ENCODE measurements around the gene PRKCA. TPM values are rescaled to one million over a fixed set of nuclear protein-coding genes. Genes with fewer than 3 reads are reported as not detected.
A peak's percentile ranks its signal among the peaks of the same experiment; 100 is the strongest.

PRKCA gene
- total and polyA plus RNA-seq, 2 of the 13 experiments (the other 11 are each of a cell fraction or from before 2014, with no cell fraction given), result 18.5 to 21.5 TPM

DNA sequence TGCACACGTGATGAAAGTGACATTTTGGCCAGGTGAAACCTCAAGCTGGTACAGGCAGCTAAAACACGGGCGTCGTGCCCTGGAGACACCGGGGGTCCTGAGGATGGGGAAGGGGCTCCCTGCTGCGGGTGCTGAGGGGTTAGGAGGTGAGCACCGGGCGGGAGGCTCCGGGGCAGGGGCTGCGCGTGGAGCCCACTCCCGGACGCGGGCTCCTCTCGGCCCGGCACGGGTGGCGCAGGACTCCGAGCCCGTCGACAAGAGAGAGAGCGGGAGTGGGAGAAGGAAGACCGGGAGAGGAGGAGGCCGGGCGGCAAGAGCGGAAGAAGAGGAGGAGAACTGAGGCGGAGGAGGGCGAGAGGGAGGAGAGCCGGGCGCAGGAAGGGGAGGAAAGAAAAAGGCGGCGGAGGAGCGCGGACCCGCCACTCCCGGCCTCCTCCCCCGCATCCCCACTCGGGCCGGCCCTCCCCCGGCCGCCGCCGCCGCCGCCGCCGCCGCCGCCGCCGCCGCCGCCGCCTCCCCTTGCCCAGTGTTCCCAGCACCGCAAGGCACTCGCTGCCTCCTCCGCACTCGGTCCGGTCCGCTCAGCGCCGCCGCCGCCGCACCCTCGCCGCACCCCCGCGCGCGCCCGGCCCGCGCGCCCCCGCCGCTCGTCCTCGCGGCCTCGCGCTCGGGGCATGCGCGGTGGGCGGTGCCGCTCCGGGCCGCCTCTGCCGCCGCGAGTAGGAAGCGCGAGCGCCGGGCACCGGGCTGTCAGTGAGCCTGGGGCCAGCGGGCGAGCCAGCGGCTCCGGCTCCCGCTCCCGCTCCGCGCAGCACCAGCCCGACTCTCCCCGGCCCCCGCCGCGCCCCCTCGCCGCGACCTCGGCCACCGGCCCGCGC, at the start of gene PRKCA (continued):
- TF ChIP-seq, protein P1, sequence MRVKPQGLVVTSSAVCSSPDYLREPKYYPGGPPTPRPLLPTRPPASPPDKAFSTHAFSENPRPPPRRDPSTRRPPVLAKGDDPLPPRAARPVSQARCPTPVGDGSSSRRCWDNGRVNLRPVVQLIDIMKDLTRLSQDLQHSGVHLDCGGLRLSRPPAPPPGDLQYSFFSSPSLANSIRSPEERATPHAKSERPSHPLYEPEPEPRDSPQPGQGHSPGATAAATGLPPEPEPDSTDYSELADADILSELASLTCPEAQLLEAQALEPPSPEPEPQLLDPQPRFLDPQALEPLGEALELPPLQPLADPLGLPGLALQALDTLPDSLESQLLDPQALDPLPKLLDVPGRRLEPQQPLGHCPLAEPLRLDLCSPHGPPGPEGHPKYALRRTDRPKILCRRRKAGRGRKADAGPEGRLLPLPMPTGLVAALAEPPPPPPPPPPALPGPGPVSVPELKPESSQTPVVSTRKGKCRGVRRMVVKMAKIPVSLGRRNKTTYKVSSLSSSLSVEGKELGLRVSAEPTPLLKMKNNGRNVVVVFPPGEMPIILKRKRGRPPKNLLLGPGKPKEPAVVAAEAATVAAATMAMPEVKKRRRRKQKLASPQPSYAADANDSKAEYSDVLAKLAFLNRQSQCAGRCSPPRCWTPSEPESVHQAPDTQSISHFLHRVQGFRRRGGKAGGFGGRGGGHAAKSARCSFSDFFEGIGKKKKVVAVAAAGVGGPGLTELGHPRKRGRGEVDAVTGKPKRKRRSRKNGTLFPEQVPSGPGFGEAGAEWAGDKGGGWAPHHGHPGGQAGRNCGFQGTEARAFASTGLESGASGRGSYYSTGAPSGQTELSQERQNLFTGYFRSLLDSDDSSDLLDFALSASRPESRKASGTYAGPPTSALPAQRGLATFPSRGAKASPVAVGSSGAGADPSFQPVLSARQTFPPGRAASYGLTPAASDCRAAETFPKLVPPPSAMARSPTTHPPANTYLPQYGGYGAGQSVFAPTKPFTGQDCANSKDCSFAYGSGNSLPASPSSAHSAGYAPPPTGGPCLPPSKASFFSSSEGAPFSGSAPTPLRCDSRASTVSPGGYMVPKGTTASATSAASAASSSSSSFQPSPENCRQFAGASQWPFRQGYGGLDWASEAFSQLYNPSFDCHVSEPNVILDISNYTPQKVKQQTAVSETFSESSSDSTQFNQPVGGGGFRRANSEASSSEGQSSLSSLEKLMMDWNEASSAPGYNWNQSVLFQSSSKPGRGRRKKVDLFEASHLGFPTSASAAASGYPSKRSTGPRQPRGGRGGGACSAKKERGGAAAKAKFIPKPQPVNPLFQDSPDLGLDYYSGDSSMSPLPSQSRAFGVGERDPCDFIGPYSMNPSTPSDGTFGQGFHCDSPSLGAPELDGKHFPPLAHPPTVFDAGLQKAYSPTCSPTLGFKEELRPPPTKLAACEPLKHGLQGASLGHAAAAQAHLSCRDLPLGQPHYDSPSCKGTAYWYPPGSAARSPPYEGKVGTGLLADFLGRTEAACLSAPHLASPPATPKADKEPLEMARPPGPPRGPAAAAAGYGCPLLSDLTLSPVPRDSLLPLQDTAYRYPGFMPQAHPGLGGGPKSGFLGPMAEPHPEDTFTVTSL (CRISPR knock-in tag; IDR thresholded peaks at IDR 0.05; ENCODE audit: borderline replicate concordance), result 0 out of 2 replicates have a peak, but pooled peaks have one; percentile 16
- TF ChIP-seq ZNF225 (CRISPR knock-in tag; IDR thresholded peaks at IDR 0.05) (peak; percentile 72; the same call in 1 of the 2 replicates), GATAD2A (CRISPR knock-in tag; IDR thresholded peaks at IDR 0.05) (0 out of 2 replicates have a peak, but pooled peaks have one; percentile 24), ZBTB38 (CRISPR knock-in tag; IDR thresholded peaks at IDR 0.05) (peak; percentile 55; the same call in 1 of the 2 replicates), ZNF350 (CRISPR knock-in tag; IDR thresholded peaks at IDR 0.05; ENCODE audit: borderline replicate concordance, low read depth) (peak; percentile 59; the same call in 1 of the 2 replicates), MED1 (CRISPR knock-in tag; IDR thresholded peaks at IDR 0.05) (peak; percentile 36; the same call in 1 of the 2 replicates), IKZF4 (CRISPR knock-in tag; IDR thresholded peaks at IDR 0.05; ENCODE audit: borderline replicate concordance, low read depth, not compliant biosample characterization) (peak; percentile 49), ZNF670 (CRISPR knock-in tag; IDR thresholded peaks at IDR 0.05; ENCODE audit: borderline replicate concordance) (0 out of 2 replicates have a peak, but pooled peaks have one; percentile 12), ZNF768 (CRISPR knock-in tag; IDR thresholded peaks at IDR 0.05) (peak; percentile 60; the same call in 1 of the 2 replicates), RBM22 (optimal IDR thresholded peaks at IDR 0.05; ENCODE audit: low read length) (no peak), RFXANK (CRISPR knock-in tag; IDR thresholded peaks at IDR 0.05) (no peak)
- TF ChIP-seq, protein P2, sequence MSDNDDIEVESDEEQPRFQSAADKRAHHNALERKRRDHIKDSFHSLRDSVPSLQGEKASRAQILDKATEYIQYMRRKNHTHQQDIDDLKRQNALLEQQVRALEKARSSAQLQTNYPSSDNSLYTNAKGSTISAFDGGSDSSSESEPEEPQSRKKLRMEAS (IDR thresholded peaks at IDR 0.05), result peak; percentile 4; the same call in 1 of the 2 replicates
- TF ChIP-seq, protein P3, sequence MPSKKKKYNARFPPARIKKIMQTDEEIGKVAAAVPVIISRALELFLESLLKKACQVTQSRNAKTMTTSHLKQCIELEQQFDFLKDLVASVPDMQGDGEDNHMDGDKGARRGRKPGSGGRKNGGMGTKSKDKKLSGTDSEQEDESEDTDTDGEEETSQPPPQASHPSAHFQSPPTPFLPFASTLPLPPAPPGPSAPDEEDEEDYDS (CRISPR knock-in tag; IDR thresholded peaks at IDR 0.05), result peak; percentile 53; the same call in 1 of the 2 replicates
- TF ChIP-seq, protein P4, sequence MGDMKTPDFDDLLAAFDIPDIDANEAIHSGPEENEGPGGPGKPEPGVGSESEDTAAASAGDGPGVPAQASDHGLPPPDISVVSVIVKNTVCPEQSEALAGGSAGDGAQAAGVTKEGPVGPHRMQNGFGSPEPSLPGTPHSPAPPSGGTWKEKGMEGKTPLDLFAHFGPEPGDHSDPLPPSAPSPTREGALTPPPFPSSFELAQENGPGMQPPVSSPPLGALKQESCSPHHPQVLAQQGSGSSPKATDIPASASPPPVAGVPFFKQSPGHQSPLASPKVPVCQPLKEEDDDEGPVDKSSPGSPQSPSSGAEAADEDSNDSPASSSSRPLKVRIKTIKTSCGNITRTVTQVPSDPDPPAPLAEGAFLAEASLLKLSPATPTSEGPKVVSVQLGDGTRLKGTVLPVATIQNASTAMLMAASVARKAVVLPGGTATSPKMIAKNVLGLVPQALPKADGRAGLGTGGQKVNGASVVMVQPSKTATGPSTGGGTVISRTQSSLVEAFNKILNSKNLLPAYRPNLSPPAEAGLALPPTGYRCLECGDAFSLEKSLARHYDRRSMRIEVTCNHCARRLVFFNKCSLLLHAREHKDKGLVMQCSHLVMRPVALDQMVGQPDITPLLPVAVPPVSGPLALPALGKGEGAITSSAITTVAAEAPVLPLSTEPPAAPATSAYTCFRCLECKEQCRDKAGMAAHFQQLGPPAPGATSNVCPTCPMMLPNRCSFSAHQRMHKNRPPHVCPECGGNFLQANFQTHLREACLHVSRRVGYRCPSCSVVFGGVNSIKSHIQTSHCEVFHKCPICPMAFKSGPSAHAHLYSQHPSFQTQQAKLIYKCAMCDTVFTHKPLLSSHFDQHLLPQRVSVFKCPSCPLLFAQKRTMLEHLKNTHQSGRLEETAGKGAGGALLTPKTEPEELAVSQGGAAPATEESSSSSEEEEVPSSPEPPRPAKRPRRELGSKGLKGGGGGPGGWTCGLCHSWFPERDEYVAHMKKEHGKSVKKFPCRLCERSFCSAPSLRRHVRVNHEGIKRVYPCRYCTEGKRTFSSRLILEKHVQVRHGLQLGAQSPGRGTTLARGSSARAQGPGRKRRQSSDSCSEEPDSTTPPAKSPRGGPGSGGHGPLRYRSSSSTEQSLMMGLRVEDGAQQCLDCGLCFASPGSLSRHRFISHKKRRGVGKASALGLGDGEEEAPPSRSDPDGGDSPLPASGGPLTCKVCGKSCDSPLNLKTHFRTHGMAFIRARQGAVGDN (CRISPR knock-in tag; IDR thresholded peaks at IDR 0.05), result peak; percentile 73
- TF ChIP-seq, protein P5, sequence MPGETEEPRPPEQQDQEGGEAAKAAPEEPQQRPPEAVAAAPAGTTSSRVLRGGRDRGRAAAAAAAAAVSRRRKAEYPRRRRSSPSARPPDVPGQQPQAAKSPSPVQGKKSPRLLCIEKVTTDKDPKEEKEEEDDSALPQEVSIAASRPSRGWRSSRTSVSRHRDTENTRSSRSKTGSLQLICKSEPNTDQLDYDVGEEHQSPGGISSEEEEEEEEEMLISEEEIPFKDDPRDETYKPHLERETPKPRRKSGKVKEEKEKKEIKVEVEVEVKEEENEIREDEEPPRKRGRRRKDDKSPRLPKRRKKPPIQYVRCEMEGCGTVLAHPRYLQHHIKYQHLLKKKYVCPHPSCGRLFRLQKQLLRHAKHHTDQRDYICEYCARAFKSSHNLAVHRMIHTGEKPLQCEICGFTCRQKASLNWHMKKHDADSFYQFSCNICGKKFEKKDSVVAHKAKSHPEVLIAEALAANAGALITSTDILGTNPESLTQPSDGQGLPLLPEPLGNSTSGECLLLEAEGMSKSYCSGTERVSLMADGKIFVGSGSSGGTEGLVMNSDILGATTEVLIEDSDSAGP (CRISPR knock-in tag; IDR thresholded peaks at IDR 0.05; ENCODE audit: borderline replicate concordance), result 0 out of 2 replicates have a peak, but pooled peaks have one; percentile 47

All from HepG2 (cell line).